ENCODE data around the gene UNC119B. TPM values are rescaled to one million over a fixed set of nuclear protein-coding genes. Genes with fewer than 3 reads are reported as not detected.

The UNC119B gene
- polyA plus RNA-seq, 6 donors from 2014 or later, result 6.4 to 9.5 (median 7.3) TPM; not detected in 1

GRCh38 chr12:120741476-120742421 lies 31.5 kb downstream of the UNC119B start:
- no peak overlapping the region for H3K4me3 Mint-ChIP-seq
- H3K27ac Mint-ChIP-seq, result no peak overlapping the region
- no peaks in the 10 kb centered on the region for H3K4me1 Mint-ChIP-seq
- H3K36me3 Mint-ChIP-seq, result no peaks in the 10 kb centered on the region
- no peaks in the 10 kb centered on the region for H3K9me3 Mint-ChIP-seq
- no peak for DNase-seq
- H3K27me3 Mint-ChIP-seq, result no peaks in the 10 kb centered on the region
- ATAC-seq (ENCODE audit: low read depth in 2 of 2), result no peak

- Mint-ChIP-seq H3K27ac (no peak overlapping the region), H3K36me3 (no peaks in the 10 kb centered on the region), H3K4me3 (no peak overlapping the region), H3K27me3 (no peaks in the 10 kb centered on the region), H3K9me3 (no peaks in the 10 kb centered on the region), H3K4me1 (no peaks in the 10 kb centered on the region)
- ATAC-seq (ENCODE audit: low read depth in 2 of 2) (no peak), DNase-seq (no peak)
These were observed 34.8 kb downstream of the UNC119B start for GRCh38 chr12:120744922-120745493.

DNA sequence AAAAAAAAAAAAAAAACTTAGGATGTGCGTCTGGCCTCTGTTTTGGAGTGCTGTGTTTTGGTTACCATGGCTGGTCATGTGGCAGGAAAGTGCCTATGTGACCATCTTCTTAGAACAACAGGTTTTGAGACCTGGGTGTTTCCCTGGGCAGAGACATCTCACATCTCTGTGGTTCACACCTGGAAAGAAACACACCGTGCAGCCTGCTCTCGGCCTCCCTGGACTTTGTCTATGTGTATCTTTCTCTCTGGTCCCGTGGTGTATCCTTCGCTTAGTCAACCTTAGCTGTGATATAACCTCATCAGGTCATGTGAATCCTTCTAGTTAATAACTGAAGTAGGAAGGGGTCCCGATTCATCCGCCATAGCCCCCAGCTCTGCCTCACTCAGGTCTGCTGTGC lies 38.0 kb downstream of the UNC119B start:
- Mint-ChIP-seq H3K36me3 (peaks cover 0 to under 1% of the 10 kb centered on the region in 2 donors), H3K4me3 (no peak overlapping the region), H3K9me3 (peaks cover 0 to 2% (median 0%) of the 10 kb centered on the region in 7 donors), H3K27me3 (peaks cover 5 to 15% (median 5%) of the 10 kb centered on the region in 3 donors), H3K4me1 (no peaks in the 10 kb centered on the region), H3K27ac (no peak overlapping the region)
- ATAC-seq (ENCODE audit: low read depth in 2 of 2), result peak in 1 of 2 donors; percentile 20
- no peak for DNase-seq

DNA sequence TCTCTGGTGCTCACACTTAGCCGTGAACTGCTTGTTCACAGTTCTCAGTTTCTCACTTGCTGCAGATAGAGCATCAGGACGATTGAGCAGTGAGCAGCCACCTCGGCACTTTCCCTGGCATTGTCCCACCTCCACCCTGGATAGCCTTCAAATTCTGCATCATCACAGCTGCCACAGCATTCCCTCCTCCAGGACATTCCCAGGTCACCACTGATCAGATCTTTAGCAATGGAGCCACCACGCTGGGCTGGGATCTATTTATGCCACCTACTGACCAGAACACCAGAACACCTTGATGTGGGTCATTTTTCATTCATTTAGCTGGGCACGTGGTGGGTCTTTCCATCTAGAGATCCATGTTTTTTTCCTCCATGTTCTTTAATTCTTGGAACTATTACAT lies 39.0 kb downstream of the UNC119B start:
- DNase-seq, result no peak
- no peak for ATAC-seq (ENCODE audit: low read depth in 2 of 2)
- no peak overlapping the region for H3K27ac Mint-ChIP-seq
- H3K36me3 Mint-ChIP-seq, result peaks cover 5 to 8% of the 10 kb centered on the region in 2 donors
- H3K4me3 Mint-ChIP-seq, result no peak overlapping the region
- peaks cover 0 to 4% (median 2%) of the 10 kb centered on the region in 3 donors for H3K4me1 Mint-ChIP-seq
- peaks cover 0 to 5% (median 4%) of the 10 kb centered on the region in 7 donors for H3K9me3 Mint-ChIP-seq
- H3K27me3 Mint-ChIP-seq, result peaks cover 5 to 22% (median 9%) of the 10 kb centered on the region in 3 donors

DNA sequence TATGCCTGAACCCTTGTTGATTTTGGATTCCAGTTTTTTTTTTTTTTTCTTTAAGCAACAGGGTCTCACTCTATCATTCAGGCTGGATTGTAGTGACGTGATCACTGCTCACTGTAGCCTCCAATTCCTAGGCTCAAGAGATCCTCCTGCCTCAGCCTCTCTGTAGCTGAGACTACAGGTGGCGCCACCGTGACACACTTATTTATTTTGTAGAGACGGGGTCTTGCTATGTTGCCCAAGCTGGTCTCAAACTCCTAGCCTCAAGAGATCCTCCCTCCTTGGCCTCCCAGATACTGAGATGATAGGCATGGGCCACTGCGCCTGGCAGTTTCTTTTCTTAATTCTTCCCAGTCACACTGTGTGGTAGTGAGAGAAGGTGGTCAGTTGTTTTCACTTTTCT lies 40.5 kb downstream of the UNC119B start:
- Mint-ChIP-seq H3K27me3 (peaks cover 5 to 22% (median 9%) of the 10 kb centered on the region in 3 donors), H3K27ac (no peak overlapping the region), H3K4me1 (peaks cover 0 to 4% (median 2%) of the 10 kb centered on the region in 3 donors), H3K36me3 (peaks cover 16% of the 10 kb centered on the region in 2 donors), H3K4me3 (no peak overlapping the region), H3K9me3 (peaks cover 1 to 18% (median 10%) of the 10 kb centered on the region in 7 donors)
- DNase-seq (no peak), ATAC-seq (ENCODE audit: low read depth in 2 of 2) (no peak)

GRCh38 chr12:120751389-120751788 lies 41.1 kb downstream of the UNC119B start:
- peaks cover 16% of the 10 kb centered on the region in 2 donors for H3K36me3 Mint-ChIP-seq
- no peak for ATAC-seq (ENCODE audit: low read depth in 2 of 2)
- H3K4me3 Mint-ChIP-seq, result no peak overlapping the region
- H3K9me3 Mint-ChIP-seq, result peaks cover 1 to 18% (median 10%) of the 10 kb centered on the region in 7 donors
- peaks cover 5 to 22% (median 9%) of the 10 kb centered on the region in 3 donors for H3K27me3 Mint-ChIP-seq
- H3K27ac Mint-ChIP-seq, result peak overlapping the region in 1 of 6 donors; percentile 60
- no peak for DNase-seq
- H3K4me1 Mint-ChIP-seq, result peaks cover 0 to 4% (median 2%) of the 10 kb centered on the region in 3 donors

DNA sequence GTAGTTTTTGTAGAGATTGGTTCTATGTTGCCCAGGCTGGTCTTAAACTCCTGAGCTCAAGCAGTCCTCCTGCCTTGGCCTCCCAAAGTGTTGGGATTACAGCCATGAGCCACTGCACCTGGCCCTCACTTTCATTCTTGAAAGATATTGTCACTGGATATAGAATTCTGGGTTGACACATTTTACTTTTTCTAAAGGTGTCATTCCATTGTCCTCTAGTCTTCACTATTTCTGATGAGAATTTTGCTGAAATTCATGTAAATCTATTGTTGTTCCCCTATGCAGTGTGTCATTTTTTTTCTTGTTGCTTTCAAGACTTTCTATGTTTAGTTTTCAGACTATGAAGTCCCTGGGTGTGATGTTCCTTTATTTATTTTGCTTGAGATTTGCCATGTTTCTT lies 44.5 kb downstream of the UNC119B start:
- H3K9me3 Mint-ChIP-seq, result peaks cover 1 to 18% (median 10%) of the 10 kb centered on the region in 7 donors
- DNase-seq (no peak), ATAC-seq (ENCODE audit: low read depth in 2 of 2) (no peak)
- peaks cover 0 to 4% (median 2%) of the 10 kb centered on the region in 3 donors for H3K4me1 Mint-ChIP-seq
- H3K4me3 Mint-ChIP-seq, result no peak overlapping the region
- H3K27me3 Mint-ChIP-seq, result peaks cover 5 to 22% (median 9%) of the 10 kb centered on the region in 3 donors
- H3K36me3 Mint-ChIP-seq, result peaks cover 16% of the 10 kb centered on the region in 2 donors
- no peak overlapping the region for H3K27ac Mint-ChIP-seq

DNA sequence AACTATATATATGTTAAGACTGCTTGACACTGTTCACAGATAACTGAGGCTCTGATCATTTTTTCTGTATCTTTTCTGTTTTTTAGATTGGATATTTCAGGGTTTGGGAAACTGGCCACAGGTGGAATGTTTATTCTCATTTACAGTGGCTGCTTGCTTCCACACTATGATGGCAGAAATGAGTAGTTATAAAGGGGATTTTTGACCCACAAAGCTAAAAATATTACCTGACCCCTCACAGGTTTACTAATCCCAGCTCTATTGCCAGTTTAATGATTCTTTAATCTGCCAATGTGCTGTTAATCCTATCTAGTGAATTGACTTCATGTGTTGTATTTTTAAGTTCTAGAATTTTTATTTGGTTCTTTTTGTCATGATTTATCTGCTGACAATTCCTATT lies 45.0 kb downstream of the UNC119B start:
- no peak overlapping the region for H3K27ac Mint-ChIP-seq
- peaks cover 16% of the 10 kb centered on the region in 2 donors for H3K36me3 Mint-ChIP-seq
- peaks cover 1 to 18% (median 10%) of the 10 kb centered on the region in 7 donors for H3K9me3 Mint-ChIP-seq
- H3K4me3 Mint-ChIP-seq, result no peak overlapping the region
- H3K27me3 Mint-ChIP-seq, result peaks cover 5 to 22% (median 9%) of the 10 kb centered on the region in 3 donors
- no peak for ATAC-seq (ENCODE audit: low read depth in 2 of 2)
- peaks cover 0 to 6% (median 2%) of the 10 kb centered on the region in 3 donors for H3K4me1 Mint-ChIP-seq
- DNase-seq, result no peak

DNA sequence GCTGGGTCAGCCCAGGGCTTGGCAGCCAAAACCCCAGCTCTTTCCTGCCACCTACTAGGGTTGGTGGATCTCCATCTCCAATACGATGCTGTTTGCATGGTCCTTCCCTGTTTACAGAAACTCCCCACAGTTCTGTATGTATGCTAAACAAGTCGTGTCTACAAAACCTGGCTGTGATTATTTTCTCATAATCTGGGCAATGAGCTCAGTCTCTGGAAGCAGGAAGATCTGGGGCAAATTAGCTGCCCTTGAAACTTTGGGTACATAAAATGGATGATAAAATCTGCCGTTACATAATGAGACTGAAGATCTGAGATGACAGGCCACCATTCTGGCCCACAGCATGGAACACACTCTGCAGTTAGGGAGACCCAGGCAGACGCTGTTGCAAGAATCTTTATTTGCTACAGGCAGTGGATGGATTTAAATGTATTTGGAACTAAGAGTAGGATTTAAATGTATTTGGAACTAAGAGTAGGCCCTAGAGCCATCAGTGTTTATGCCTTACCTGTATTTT lies 47.0 kb downstream of the UNC119B start:
- H3K27ac Mint-ChIP-seq, result no peak overlapping the region
- H3K9me3 Mint-ChIP-seq, result peaks cover 1 to 18% (median 10%) of the 10 kb centered on the region in 7 donors
- H3K4me1 Mint-ChIP-seq, result peaks cover 0 to 6% (median 2%) of the 10 kb centered on the region in 3 donors
- H3K4me3 Mint-ChIP-seq, result no peak overlapping the region
- DNase-seq, result no peak
- no peak for ATAC-seq (ENCODE audit: low read depth in 2 of 2)
- peaks cover 16 to 30% of the 10 kb centered on the region in 2 donors for H3K36me3 Mint-ChIP-seq
- H3K27me3 Mint-ChIP-seq, result peaks cover 3 to 11% (median 4%) of the 10 kb centered on the region in 3 donors

DNA sequence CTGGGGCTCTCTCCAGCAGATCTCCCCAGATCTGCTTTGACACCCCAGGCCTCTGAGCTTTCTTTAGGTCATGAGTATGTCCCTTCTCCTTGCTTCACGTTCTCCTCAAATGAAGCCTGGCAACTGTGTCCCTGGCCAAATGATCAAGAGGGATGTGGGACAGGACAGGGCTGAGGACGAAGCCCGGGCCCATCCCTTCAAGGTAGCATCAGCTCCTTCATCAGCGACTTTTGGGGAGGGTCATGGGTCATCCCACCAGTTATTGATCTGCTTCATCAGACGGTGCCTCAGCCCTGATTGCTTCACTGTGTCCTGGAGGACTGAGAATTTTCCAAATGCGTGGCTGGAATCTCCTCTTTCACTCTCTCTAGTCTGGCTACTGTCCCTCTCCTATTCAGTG lies 47.7 kb downstream of the UNC119B start:
- Mint-ChIP-seq H3K27me3 (peaks cover 0 to 8% (median 4%) of the 10 kb centered on the region in 3 donors), H3K9me3 (peaks cover 1 to 18% (median 10%) of the 10 kb centered on the region in 7 donors), H3K4me1 (peaks cover 0 to 6% (median 2%) of the 10 kb centered on the region in 3 donors), H3K4me3 (no peak overlapping the region), H3K27ac (no peak overlapping the region), H3K36me3 (peaks cover 16 to 30% of the 10 kb centered on the region in 2 donors)
- DNase-seq (no peak), ATAC-seq (ENCODE audit: low read depth in 2 of 2) (no peak)

DNA sequence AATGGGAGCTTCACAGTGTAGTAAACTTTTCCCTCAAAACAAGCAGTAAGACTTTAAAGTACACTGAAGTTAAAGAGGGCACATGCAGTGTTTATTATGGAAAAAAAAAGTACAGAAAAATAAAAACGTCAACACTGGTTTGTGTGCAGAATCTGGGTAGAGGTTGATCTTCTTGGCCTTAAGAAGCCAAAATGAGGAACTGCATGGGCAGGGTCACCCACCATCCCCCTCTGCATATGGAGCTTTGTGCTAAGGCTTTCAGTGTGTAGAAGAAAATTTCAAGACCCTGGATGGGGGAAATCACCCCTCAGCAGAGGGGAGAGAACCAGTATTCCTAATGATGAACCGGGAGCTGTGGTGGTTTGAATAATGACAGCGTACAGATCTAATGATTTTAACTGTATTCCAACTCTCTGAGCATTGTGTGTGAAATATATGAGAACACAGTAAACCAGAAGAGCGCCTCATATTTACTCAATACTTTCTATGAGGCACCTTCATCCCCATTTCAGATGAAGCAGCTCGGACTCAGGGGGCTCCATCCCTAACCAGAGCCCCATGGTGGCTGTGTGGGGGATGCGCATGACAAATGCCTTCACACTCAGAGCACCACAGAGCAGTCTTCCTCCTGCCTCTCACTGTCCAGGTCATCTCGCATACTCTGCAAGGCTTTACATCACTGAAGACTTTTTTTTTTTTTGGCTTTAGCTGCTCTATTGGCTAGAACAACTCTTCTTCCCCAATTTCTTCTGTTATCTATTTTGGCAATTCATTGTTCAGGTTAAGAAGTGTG lies 48.7 kb downstream of the UNC119B start:
- Mint-ChIP-seq H3K36me3 (peaks cover 12 to 23% of the 10 kb centered on the region in 2 donors), H3K4me1 (peaks cover 0 to 2% (median 0%) of the 10 kb centered on the region in 3 donors), H3K27me3 (no peaks in the 10 kb centered on the region), H3K27ac (peak overlapping the region in 1 of 6 donors; percentile 53), H3K4me3 (no peak overlapping the region), H3K9me3 (peaks cover 0 to 13% (median 9%) of the 10 kb centered on the region in 7 donors)
- ATAC-seq (ENCODE audit: low read depth in 2 of 2) (no peak), DNase-seq (no peak)

GRCh38 chr12:120759591-120760348 lies 49.5 kb downstream of the UNC119B start:
- peaks cover 0 to 2% (median 0%) of the 10 kb centered on the region in 3 donors for H3K4me1 Mint-ChIP-seq
- peaks cover 10 to 27% of the 10 kb centered on the region in 2 donors for H3K36me3 Mint-ChIP-seq
- H3K9me3 Mint-ChIP-seq, result peaks cover 0 to 9% (median 5%) of the 10 kb centered on the region in 7 donors
- no peak for DNase-seq
- H3K27me3 Mint-ChIP-seq, result no peaks in the 10 kb centered on the region
- ATAC-seq (ENCODE audit: low read depth in 2 of 2), result no peak
- no peak overlapping the region for H3K4me3 Mint-ChIP-seq
- H3K27ac Mint-ChIP-seq, result peak overlapping the region in 3 of 6 donors; percentile 42 to 47 (median 47)
